Measurements from ENCODE around the gene TIMMDC1. TPM values are rescaled to one million over a fixed set of nuclear protein-coding genes. Genes with fewer than 3 reads are reported as not detected.
A peak's percentile ranks its signal among the peaks of the same experiment; 100 is the strongest.

TIMMDC1 gene
- total RNA-seq, 2 experiments from 2014 or later = 105 TPM

- no peak for ATAC-seq
- H3K4me3 Mint-ChIP-seq = no peak overlapping the region
- CTCF ChIA-PET = no interaction called here
- DNase-seq = no peak
- no peaks in the 10 kb centered on the region for H3K27me3 Mint-ChIP-seq
- TF ChIP-seq, protein P1, sequence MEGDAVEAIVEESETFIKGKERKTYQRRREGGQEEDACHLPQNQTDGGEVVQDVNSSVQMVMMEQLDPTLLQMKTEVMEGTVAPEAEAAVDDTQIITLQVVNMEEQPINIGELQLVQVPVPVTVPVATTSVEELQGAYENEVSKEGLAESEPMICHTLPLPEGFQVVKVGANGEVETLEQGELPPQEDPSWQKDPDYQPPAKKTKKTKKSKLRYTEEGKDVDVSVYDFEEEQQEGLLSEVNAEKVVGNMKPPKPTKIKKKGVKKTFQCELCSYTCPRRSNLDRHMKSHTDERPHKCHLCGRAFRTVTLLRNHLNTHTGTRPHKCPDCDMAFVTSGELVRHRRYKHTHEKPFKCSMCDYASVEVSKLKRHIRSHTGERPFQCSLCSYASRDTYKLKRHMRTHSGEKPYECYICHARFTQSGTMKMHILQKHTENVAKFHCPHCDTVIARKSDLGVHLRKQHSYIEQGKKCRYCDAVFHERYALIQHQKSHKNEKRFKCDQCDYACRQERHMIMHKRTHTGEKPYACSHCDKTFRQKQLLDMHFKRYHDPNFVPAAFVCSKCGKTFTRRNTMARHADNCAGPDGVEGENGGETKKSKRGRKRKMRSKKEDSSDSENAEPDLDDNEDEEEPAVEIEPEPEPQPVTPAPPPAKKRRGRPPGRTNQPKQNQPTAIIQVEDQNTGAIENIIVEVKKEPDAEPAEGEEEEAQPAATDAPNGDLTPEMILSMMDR (IDR thresholded peaks at IDR 0.05) = no peak
- H3K36me3 Mint-ChIP-seq (ENCODE audit: low read depth) = peaks cover 18% of the 10 kb centered on the region
- H3K27ac Mint-ChIP-seq = no peak overlapping the region
- POLR2A ChIA-PET = no interaction called here
- H3K9me3 Mint-ChIP-seq = no peaks in the 10 kb centered on the region
- peaks cover 28% of the 10 kb centered on the region for H3K4me1 Mint-ChIP-seq (ENCODE audit: low read depth)
- intact Hi-C loops (cut with micrococcal nuclease) = no loop called here
Observed at GRCh38 chr3:119492810-119493209, 5.5 kb upstream of the TIMMDC1 start.

DNA sequence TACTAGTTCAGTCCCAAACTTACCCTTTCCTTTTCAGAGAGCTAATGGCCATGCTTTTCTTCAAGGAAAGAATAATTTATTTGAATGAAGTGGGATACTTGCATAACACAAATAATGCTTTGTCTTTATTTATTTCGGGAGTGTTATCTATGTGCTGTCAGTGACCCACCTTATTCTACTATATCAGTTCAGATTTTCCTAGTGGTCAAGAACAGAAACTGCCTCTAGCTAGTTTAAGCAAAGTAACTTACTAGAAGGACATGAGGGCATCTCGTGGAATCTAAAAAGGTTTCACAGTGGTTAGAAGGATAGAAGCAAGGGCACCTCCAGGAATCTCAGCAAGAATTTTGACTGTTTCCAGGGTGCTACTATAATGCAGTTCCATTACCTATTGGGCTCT is 3.8 kb upstream of the TIMMDC1 start:
- ATAC-seq (no peak), DNase-seq (no peak)
- TF ChIP-seq, protein P1 (IDR thresholded peaks at IDR 0.05) = peak; percentile 12
- no peak overlapping the region for H3K4me3 Mint-ChIP-seq
- no peak overlapping the region for H3K27ac Mint-ChIP-seq
- H3K9me3 Mint-ChIP-seq = no peaks in the 10 kb centered on the region
- no peaks in the 10 kb centered on the region for H3K27me3 Mint-ChIP-seq
- POLR2A ChIA-PET = interaction anchor here (0.7 kb wide), 1 partner anchor 30 kb away, joined by 3 read pairs; no protein-coding TSS in a partner anchor
- H3K36me3 Mint-ChIP-seq (ENCODE audit: low read depth) = peaks cover 20% of the 10 kb centered on the region
- peaks cover 28% of the 10 kb centered on the region for H3K4me1 Mint-ChIP-seq (ENCODE audit: low read depth)
- intact Hi-C loops (cut with micrococcal nuclease) = no loop called here
- CTCF ChIA-PET = interaction anchor here (1.0 kb wide), 1 partner anchor 34 kb away, joined by 4 read pairs; no protein-coding TSS in a partner anchor

DNA sequence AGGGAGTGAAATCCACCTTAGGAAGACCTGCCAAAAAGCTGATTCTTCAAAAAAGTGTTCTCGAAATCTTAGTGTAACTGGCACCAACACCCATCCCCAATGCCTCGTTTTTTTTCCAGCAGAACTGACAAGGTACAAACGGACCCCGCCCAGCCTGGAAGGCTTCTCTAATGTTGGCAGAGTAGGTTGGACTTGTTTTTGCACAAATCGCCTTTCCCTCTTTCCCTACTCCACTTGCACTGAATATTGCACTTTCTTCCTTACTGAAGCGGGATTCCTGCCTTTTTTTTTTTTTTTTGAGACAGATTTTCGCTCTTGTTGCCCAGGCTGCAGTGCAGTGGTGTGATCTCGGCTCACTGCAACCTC is 544 bp upstream of the TIMMDC1 start:
- intact Hi-C loops (cut with micrococcal nuclease) = loop anchor here (5.0 kb wide), 1 partner anchor 36 kb away; the partner anchor contains the start of gene TMEM39A
- Mint-ChIP-seq H3K4me3 (peak overlapping the region; percentile 99), H3K4me1 (ENCODE audit: low read depth) (peaks cover 43% of the 10 kb centered on the region), H3K27me3 (no peaks in the 10 kb centered on the region), H3K9me3 (no peaks in the 10 kb centered on the region), H3K36me3 (ENCODE audit: low read depth) (peaks cover 23% of the 10 kb centered on the region), H3K27ac (peak overlapping the region; percentile 96)
- ChIA-PET POLR2A (interaction anchor here (0.8 to 3.7 kb wide), 11 partner anchors 8 to 203 kb away, joined by 3 to 29 read pairs (median 5); partner anchors contain the start of genes ARHGAP31, CD80, COX17 and POGLUT1), CTCF (interaction anchor here (1.5 to 2.1 kb wide), 2 partner anchors 9 to 223 kb away, joined by 4 read pairs; no protein-coding TSS in a partner anchor)
- TF ChIP-seq, protein P1 (IDR thresholded peaks at IDR 0.05) = no peak
- ATAC-seq (no peak), DNase-seq (peak; percentile 12)

GRCh38 chr3:119500265-119500664 is 1.9 kb downstream of the TIMMDC1 start:
- ChIA-PET CTCF (interaction anchor here (1.0 to 1.8 kb wide), 4 partner anchors 29 to 194 kb away, joined by 3 to 6 read pairs (median 4); partner anchors contain the start of gene TMEM39A), POLR2A (interaction anchor here (1.3 to 3.7 kb wide), 2 partner anchors 15 to 36 kb away, joined by 4 to 29 read pairs; partner anchors contain the start of gene TMEM39A)
- TF ChIP-seq, protein P1 (IDR thresholded peaks at IDR 0.05) = no peak
- Mint-ChIP-seq H3K27me3 (no peaks in the 10 kb centered on the region), H3K9me3 (no peaks in the 10 kb centered on the region), H3K4me1 (ENCODE audit: low read depth) (peaks cover 31% of the 10 kb centered on the region), H3K27ac (peak overlapping the region; percentile 29), H3K4me3 (peak overlapping the region; percentile 99), H3K36me3 (ENCODE audit: low read depth) (peaks cover 34% of the 10 kb centered on the region)
- intact Hi-C loops (cut with micrococcal nuclease) = no loop called here
- ATAC-seq (no peak), DNase-seq (no peak)

- peaks cover 34% of the 10 kb centered on the region for H3K4me1 Mint-ChIP-seq (ENCODE audit: low read depth)
- POLR2A ChIA-PET = interaction anchor here (0.8 kb wide), 1 partner anchor 11 kb away, joined by 3 read pairs; no protein-coding TSS in a partner anchor
Observed at GRCh38 chr3:119500901-119501300, 2.6 kb downstream of the TIMMDC1 start.

More at GRCh38 chr3:119500901-119501300, 2.6 kb downstream of the TIMMDC1 start:
- intact Hi-C loops (cut with micrococcal nuclease) = no loop called here
- no peak for ATAC-seq
- H3K4me3 Mint-ChIP-seq = peak overlapping the region; percentile 99
- TF ChIP-seq, protein P1 (IDR thresholded peaks at IDR 0.05) = no peak
- DNase-seq = no peak
- H3K36me3 Mint-ChIP-seq (ENCODE audit: low read depth) = peaks cover 36% of the 10 kb centered on the region
- CTCF ChIA-PET = interaction anchor here (1.0 to 1.3 kb wide), 2 partner anchors 30 to 193 kb away, joined by 3 to 4 read pairs; no protein-coding TSS in a partner anchor
- no peaks in the 10 kb centered on the region for H3K27me3 Mint-ChIP-seq
- no peaks in the 10 kb centered on the region for H3K9me3 Mint-ChIP-seq
- peak overlapping the region; percentile 14 for H3K27ac Mint-ChIP-seq

All from activated CD8-positive, alpha-beta T cell treated with anti-CD3 and anti-CD28 coated beads for 36 hours (primary cell).